GM12892 (cell line): Measurements from ENCODE around the gene TENM4.

Experiments
- POLR2A ChIP-seq: IDR thresholded peaks from 2 replicates; pipeline ENCODE4 v1.6.1; 2011; ENCODE audit warnings: low read depth, low read length, control low read depth
- POLR2AphosphoS5 ChIP-seq: IDR thresholded peaks from 2 replicates; pipeline ENCODE4 v1.6.1; 2011; ENCODE audit warnings: low read depth, low read length, control low read depth
- TAF1 ChIP-seq: IDR thresholded peaks from 2 replicates; pipeline ENCODE4 v1.6.1; 2011; ENCODE audit warnings: low read depth, mild to moderate bottlenecking, control low read depth, low read length, borderline replicate concordance

- no peak for TF ChIP-seq POLR2AphosphoS5
- TF ChIP-seq POLR2A, result no peak
- TF ChIP-seq TAF1, result no peak
Observed at GRCh38 chr11:78732246-78732645, 708.6 kb downstream of the TENM4 start.
